Measurements from ENCODE around the gene ALCAM.

Gene ALCAM

DNA sequence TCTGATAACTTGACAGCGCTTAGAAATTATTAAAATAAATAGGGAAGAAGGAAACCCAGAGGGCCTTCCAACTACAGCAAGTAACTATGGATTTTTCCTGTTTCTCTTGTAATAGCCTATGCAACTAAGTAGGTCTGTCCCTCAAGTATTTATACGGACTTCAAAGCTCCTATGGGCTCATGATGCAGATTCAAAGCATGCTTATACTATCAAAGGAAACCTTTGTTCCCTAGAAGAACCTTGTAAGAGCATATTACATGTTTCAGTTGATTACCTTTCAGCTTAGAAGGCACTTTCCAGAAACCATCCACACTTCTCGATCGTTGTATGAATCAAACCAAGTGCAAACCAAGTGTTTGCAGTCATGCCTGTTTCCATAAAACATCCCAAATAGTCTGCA is 158.8 kb downstream of the ALCAM start:
- no peak for TF ChIP-seq POLR2AphosphoS5 (IDR thresholded peaks at IDR 0.05; ENCODE audit: low read depth, low read length)
- no peak for TF ChIP-seq TAF1 (IDR thresholded peaks at IDR 0.05; ENCODE audit: borderline replicate concordance, low read depth, low read length)
- TF ChIP-seq POLR2A (IDR thresholded peaks at IDR 0.05; ENCODE audit: low read depth, low read length), result no peak
- DNase-seq (ENCODE audit: insufficient read length) (no peak), FAIRE-seq (no peak)

DNA sequence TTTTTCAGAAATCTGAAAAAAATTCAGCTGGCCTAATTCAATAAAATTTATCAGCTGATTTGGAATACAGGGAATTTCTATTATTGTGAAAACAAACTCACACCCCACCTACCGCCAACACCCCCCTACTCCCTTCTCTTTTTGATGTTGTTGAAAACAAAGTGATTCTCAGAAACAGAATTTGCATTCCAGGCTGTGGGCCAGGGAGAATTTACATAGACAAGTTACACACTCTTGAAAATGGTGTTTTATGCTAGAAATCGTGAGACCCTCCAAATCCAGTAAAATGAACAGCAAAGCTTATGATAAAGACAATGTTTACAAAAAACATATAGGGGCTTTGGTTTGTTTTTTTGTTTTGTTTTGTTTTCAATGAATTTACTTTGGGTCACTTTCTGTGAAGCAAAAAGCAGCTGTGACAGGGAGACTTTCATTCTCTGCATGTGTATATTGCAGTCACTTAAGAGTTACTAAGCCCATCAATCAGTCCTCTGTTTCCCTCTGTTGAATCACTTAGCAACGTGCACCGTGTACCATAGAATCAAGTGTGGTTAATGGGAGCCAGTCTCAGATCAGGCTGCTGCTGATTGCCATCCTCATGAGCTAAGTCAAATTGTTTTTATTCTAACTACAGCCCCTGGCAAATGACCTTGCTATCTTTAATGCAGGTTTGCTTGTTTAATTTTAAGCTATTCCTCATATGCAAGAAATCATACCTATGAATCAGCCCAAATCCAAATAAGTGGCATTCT is 159.8 kb downstream of the ALCAM start:
- DNase-seq (ENCODE audit: insufficient read length) (no peak), FAIRE-seq (no peak)
- TF ChIP-seq POLR2AphosphoS5 (IDR thresholded peaks at IDR 0.05; ENCODE audit: low read depth, low read length) (no peak), TAF1 (IDR thresholded peaks at IDR 0.05; ENCODE audit: borderline replicate concordance, low read depth, low read length) (no peak), POLR2A (IDR thresholded peaks at IDR 0.05; ENCODE audit: low read depth, low read length) (no peak)

GRCh38 chr3:105527535-105527934 is 160.8 kb downstream of the ALCAM start:
- DNase-seq (ENCODE audit: insufficient read length) (no peak), FAIRE-seq (no peak)
- no peak for TF ChIP-seq TAF1 (IDR thresholded peaks at IDR 0.05; ENCODE audit: borderline replicate concordance, low read depth, low read length)
- TF ChIP-seq POLR2AphosphoS5 (IDR thresholded peaks at IDR 0.05; ENCODE audit: low read depth, low read length), result no peak
- no peak for TF ChIP-seq POLR2A (IDR thresholded peaks at IDR 0.05; ENCODE audit: low read depth, low read length)

- no peak for DNase-seq (ENCODE audit: insufficient read length)
- TF ChIP-seq POLR2AphosphoS5 (IDR thresholded peaks at IDR 0.05; ENCODE audit: low read depth, low read length) (no peak), TAF1 (IDR thresholded peaks at IDR 0.05; ENCODE audit: borderline replicate concordance, low read depth, low read length) (no peak), POLR2A (IDR thresholded peaks at IDR 0.05; ENCODE audit: low read depth, low read length) (no peak)
- peak; percentile 38 for FAIRE-seq
Measured at GRCh38 chr3:105527949-105528348, 161.2 kb downstream of the ALCAM start.

GRCh38 chr3:105528955-105529354 is 162.2 kb downstream of the ALCAM start:
- TF ChIP-seq POLR2AphosphoS5 (IDR thresholded peaks at IDR 0.05; ENCODE audit: low read depth, low read length), result no peak
- TF ChIP-seq TAF1 (IDR thresholded peaks at IDR 0.05; ENCODE audit: borderline replicate concordance, low read depth, low read length), result no peak
- no peak for TF ChIP-seq POLR2A (IDR thresholded peaks at IDR 0.05; ENCODE audit: low read depth, low read length)
- FAIRE-seq (no peak), DNase-seq (ENCODE audit: insufficient read length) (no peak)

DNA sequence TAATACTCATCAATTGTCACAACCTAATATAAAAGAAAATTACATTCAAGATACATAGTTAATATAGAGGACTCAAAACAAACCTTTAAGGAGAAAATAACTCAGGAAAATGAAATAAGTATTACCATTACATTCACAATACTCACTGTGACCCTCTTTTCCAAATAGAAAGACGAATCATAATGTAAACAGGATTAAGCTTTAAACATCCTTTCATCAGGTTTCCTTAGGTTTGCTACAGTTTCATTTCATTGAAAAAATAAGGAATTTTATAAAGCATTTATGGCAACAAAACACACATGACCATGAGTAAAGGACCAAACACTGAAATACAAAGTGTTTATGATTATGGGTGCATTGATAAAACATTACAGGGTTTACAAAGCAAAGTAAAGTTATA is 162.7 kb downstream of the ALCAM start:
- no peak for DNase-seq (ENCODE audit: insufficient read length)
- FAIRE-seq, result no peak
- TF ChIP-seq POLR2A (IDR thresholded peaks at IDR 0.05; ENCODE audit: low read depth, low read length) (no peak), TAF1 (IDR thresholded peaks at IDR 0.05; ENCODE audit: borderline replicate concordance, low read depth, low read length) (no peak), POLR2AphosphoS5 (IDR thresholded peaks at IDR 0.05; ENCODE audit: low read depth, low read length) (no peak)

- DNase-seq (ENCODE audit: insufficient read length) (no peak), FAIRE-seq (no peak)
- TF ChIP-seq POLR2AphosphoS5 (IDR thresholded peaks at IDR 0.05; ENCODE audit: low read depth, low read length), result no peak
- no peak for TF ChIP-seq TAF1 (IDR thresholded peaks at IDR 0.05; ENCODE audit: borderline replicate concordance, low read depth, low read length)
- no peak for TF ChIP-seq POLR2A (IDR thresholded peaks at IDR 0.05; ENCODE audit: low read depth, low read length)
Measured at GRCh38 chr3:105532251-105532650, 165.5 kb downstream of the ALCAM start.

- no peak for FAIRE-seq
- no peak for TF ChIP-seq POLR2A (IDR thresholded peaks at IDR 0.05; ENCODE audit: low read depth, low read length)
- no peak for TF ChIP-seq POLR2AphosphoS5 (IDR thresholded peaks at IDR 0.05; ENCODE audit: low read depth, low read length)
- no peak for TF ChIP-seq TAF1 (IDR thresholded peaks at IDR 0.05; ENCODE audit: borderline replicate concordance, low read depth, low read length)
- no peak for DNase-seq (ENCODE audit: insufficient read length)
Measured at GRCh38 chr3:105533960-105534359, 167.3 kb downstream of the ALCAM start.

DNA sequence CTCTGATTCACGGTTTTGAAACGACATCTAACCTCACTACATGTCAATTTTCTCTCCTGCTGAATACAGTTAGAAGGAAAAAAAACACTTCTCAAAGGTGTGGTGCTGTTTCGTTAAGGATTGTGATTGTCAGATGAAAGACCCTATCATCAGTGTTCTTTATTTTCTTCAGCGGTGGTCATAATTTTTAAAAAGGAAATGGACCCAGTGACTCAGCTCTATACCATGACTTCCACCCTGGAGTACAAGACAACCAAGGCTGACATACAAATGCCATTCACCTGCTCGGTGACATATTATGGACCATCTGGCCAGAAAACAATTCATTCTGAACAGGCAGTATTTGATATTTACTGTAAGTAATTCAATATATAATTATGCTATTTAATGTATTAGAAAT is 167.8 kb downstream of the ALCAM start:
- FAIRE-seq, result peak; percentile 33
- TF ChIP-seq POLR2AphosphoS5 (IDR thresholded peaks at IDR 0.05; ENCODE audit: low read depth, low read length) (no peak), POLR2A (IDR thresholded peaks at IDR 0.05; ENCODE audit: low read depth, low read length) (no peak), TAF1 (IDR thresholded peaks at IDR 0.05; ENCODE audit: borderline replicate concordance, low read depth, low read length) (no peak)

DNA sequence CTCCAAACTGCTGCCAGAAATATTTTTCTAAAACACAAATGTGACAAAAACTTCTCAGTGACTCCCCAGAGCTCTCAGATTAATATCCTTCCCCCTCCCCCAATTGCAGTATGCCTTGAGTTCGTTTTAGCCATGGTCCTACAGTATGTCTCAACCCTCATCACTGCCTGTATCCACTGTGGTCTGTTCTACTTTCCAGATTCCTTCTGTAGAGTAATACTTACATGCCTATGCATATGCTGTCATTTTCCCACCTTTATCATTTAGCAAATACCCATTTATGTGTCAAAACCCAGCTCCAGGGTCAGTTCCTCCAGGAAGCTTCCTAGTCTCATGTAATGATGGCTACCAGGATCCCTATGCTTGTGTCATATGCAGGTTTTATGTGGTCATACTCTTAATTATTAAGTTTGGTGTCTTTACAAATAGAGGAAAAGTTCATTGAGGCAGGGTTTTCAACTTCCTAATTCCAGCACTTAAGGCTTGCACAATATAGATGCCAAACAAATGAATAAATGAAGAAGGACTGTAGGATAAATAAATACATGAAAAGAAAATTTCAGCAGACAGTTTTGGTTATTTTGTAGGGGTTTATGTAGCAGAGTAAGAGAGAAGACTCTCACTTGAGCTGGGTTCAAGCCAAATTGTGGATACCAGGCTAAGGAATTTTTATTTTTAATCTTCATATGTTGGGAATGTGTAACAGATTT is 170.8 kb downstream of the ALCAM start:
- no peak for FAIRE-seq
- TF ChIP-seq TAF1 (IDR thresholded peaks at IDR 0.05; ENCODE audit: borderline replicate concordance, low read depth, low read length) (no peak), POLR2A (IDR thresholded peaks at IDR 0.05; ENCODE audit: low read depth, low read length) (no peak), POLR2AphosphoS5 (IDR thresholded peaks at IDR 0.05; ENCODE audit: low read depth, low read length) (no peak)
- no peak for DNase-seq (ENCODE audit: insufficient read length)

More for the DNA sequence above, 167.8 kb downstream of the ALCAM start:
- no peak for DNase-seq (ENCODE audit: insufficient read length)

- DNase-seq (ENCODE audit: insufficient read length) (no peak), FAIRE-seq (no peak)
- TF ChIP-seq POLR2A (IDR thresholded peaks at IDR 0.05; ENCODE audit: low read depth, low read length) (no peak), TAF1 (IDR thresholded peaks at IDR 0.05; ENCODE audit: borderline replicate concordance, low read depth, low read length) (no peak), POLR2AphosphoS5 (IDR thresholded peaks at IDR 0.05; ENCODE audit: low read depth, low read length) (no peak)
Measured at GRCh38 chr3:105538483-105538882, 171.8 kb downstream of the ALCAM start.

GRCh38 chr3:105539897-105540296 is 173.2 kb downstream of the ALCAM start:
- no peak for DNase-seq (ENCODE audit: insufficient read length)
- FAIRE-seq, result no peak
- TF ChIP-seq POLR2AphosphoS5 (IDR thresholded peaks at IDR 0.05; ENCODE audit: low read depth, low read length), result no peak

Measured in GM12892 (cell line).